Smooth muscle cell (in vitro differentiated cells): ENCODE data around the gene SPC25. TPM values are rescaled to one million over a fixed set of nuclear protein-coding genes. Genes with fewer than 3 reads are reported as not detected.
"Not testable (repeated sequence)": the region's sequence is repeated elsewhere in the genome, so short reads cannot be mapped to it uniquely, and the experiment has no call there.

ENCODE experiments used
- DNase-seq: peaks from one replicate; lab custom pipeline; 2025; ENCODE audit not compliant: unreplicated experiment; lab: John Stamatoyannopoulos, UW
- H2AFZ ChIP-seq: fragments of 200-600 bp; sonication (generic); 2 replicates; pipeline ENCODE4 v1.6.0; 2016; ENCODE audit warnings: antibody characterized with exemption, low read depth, mild to moderate bottlenecking
- H3F3A ChIP-seq: fragments of 200-600 bp; sonication (generic); 2 replicates; pipeline ENCODE4 v1.6.0; 2017; ENCODE audit warnings: antibody characterized with exemption, low read depth
- H3K27ac ChIP-seq: fragments of 200-600 bp; sonication (generic); 2 replicates; pipeline ENCODE4 v1.5.1; 2016; ENCODE audit warnings: low read depth, mild to moderate bottlenecking
- H3K27me3 ChIP-seq: fragments of 200-600 bp; sonication (generic); 2 replicates; pipeline ENCODE4 v1.6.1; 2016; ENCODE audit warnings: low read depth, mild to moderate bottlenecking
- H3K36me3 ChIP-seq: fragments of 200-600 bp; sonication (generic); 2 replicates; pipeline ENCODE4 v1.5.1; 2016; ENCODE audit warnings: low read depth
- H3K4me1 ChIP-seq: fragments of 200-600 bp; sonication (generic); 2 replicates; pipeline ENCODE4 v1.5.1; 2016; ENCODE audit warnings: low read depth
- H3K4me2 ChIP-seq: fragments of 200-600 bp; sonication (generic); 2 replicates; pipeline ENCODE4 v1.6.0; 2016; ENCODE audit warnings: mild to moderate bottlenecking
- H3K4me3 ChIP-seq: fragments of 200-600 bp; sonication (generic); 2 replicates; pipeline ENCODE4 v1.5.1; 2016; ENCODE audit warnings: mild to moderate bottlenecking
- H3K79me2 ChIP-seq: fragments of 200-600 bp; sonication (generic); 2 replicates; pipeline ENCODE4 v1.6.0; 2016; ENCODE audit warnings: low read depth, mild to moderate bottlenecking
- H3K9ac ChIP-seq: fragments of 200-600 bp; sonication (generic); 2 replicates; pipeline ENCODE4 v1.6.0; 2016; ENCODE audit warnings: low read depth
- H3K9me3 ChIP-seq: fragments of 200-600 bp; sonication (generic); replicated peaks from 2 replicates; pipeline ENCODE4 v1.5.1; 2016; ENCODE audit warnings: low read depth
- H4K20me1 ChIP-seq: fragments of 200-600 bp; sonication (generic); 2 replicates; pipeline ENCODE4 v1.6.0; 2016; ENCODE audit warnings: low read depth
- WGBS: methylation state at CpG from one replicate; pipeline ENCODE4 v1.1.7; 2016; ENCODE audit warnings: low lambda C conversion rate; 5-methylcytosine and 5-hydroxymethylcytosine counted together
- polyA plus RNA-seq: library from polyadenylated mRNA; unstranded; fragments of >200 nt; fragmentation: Nextera tagmentation; extraction: Ambion mirVana; gene quantifications from 2 replicates; pipeline ENCODE4 v1.2.1, GENCODE V29; 2016
- total RNA-seq: library from RNA; depleted of rRNA; stranded (reverse); fragments of >200 nt; gene quantifications from 2 replicates; pipeline ENCODE4 v1.2.3, GENCODE V29; 2014
- TF ChIP-seq, protein P1 (sequence below): fragments of 200-600 bp; sonication (generic); IDR thresholded peaks from 2 replicates; pipeline ENCODE4 v1.5.1; 2017; ENCODE audit warnings: borderline replicate concordance, mild to moderate bottlenecking, antibody characterized with exemption; ENCODE audit not compliant: insufficient read depth, poor library complexity, severe bottlenecking

Gene SPC25
- total and polyA plus RNA-seq, 2 experiments from 2014 or later: 3.1 to 7.7 TPM

DNA sequence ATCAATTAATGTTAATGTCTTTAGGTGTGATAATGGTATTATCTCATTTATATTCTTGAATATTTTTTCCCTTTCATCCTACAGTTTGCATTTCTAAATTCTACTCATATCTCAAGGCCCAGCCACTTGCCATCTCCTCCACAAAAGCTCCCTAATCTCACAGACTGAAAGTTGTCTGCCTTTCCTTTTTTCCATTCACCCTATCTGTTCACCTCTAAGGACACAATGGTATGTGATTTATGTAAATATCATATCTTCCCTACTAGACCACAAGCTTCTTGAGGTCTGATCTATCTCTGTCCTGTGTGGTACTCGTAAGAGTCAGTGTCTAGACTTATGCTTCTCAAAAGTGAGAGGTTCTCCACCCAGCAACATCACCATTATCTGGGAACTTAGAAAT is 3.9 kb upstream of the SPC25 start:
- no peaks in the 10 kb centered on the region for H3K9me3 ChIP-seq
- no peaks in the 10 kb centered on the region for H3K36me3 ChIP-seq
- peaks cover 2% of the 10 kb centered on the region for H3K4me1 ChIP-seq
- no peaks in the 10 kb centered on the region for H3F3A ChIP-seq
- no peak overlapping the region for H3K9ac ChIP-seq
- no peak overlapping the region for H3K27ac ChIP-seq
- H2AFZ ChIP-seq: no peak overlapping the region
- H3K4me2 ChIP-seq: no peak overlapping the region
- no peak overlapping the region for H3K4me3 ChIP-seq
- no peak for DNase-seq
- no peaks in the 10 kb centered on the region for H4K20me1 ChIP-seq
- H3K27me3 ChIP-seq: no peaks in the 10 kb centered on the region
- no peaks in the 10 kb centered on the region for H3K79me2 ChIP-seq
- TF ChIP-seq, protein P1, sequence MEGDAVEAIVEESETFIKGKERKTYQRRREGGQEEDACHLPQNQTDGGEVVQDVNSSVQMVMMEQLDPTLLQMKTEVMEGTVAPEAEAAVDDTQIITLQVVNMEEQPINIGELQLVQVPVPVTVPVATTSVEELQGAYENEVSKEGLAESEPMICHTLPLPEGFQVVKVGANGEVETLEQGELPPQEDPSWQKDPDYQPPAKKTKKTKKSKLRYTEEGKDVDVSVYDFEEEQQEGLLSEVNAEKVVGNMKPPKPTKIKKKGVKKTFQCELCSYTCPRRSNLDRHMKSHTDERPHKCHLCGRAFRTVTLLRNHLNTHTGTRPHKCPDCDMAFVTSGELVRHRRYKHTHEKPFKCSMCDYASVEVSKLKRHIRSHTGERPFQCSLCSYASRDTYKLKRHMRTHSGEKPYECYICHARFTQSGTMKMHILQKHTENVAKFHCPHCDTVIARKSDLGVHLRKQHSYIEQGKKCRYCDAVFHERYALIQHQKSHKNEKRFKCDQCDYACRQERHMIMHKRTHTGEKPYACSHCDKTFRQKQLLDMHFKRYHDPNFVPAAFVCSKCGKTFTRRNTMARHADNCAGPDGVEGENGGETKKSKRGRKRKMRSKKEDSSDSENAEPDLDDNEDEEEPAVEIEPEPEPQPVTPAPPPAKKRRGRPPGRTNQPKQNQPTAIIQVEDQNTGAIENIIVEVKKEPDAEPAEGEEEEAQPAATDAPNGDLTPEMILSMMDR: no peak
- 85% methylated on average over 1 of the region's 1 CpG for WGBS

DNA sequence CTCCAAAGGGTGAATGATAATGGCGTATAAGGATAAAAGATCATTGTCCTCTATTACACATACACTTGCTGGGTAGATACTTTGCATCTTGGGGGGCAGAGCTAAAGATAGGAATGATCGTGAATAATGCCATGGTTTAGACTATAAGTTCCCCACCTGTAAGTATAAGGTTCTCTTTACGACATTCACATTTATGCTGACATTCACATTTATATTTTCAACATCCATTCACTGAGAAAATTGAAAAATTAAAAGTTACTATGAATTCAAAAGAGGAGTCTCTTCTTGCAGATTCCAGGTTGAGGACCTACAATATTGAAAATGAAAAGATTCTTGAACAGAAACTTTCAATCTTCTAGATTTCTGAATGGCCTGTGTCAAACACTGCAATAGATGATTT is 2.1 kb upstream of the SPC25 start:
- no peaks in the 10 kb centered on the region for H4K20me1 ChIP-seq
- H3K9ac ChIP-seq: no peak overlapping the region
- no peak overlapping the region for H3K27ac ChIP-seq
- H3K27me3 ChIP-seq: no peaks in the 10 kb centered on the region
- H2AFZ ChIP-seq: no peak overlapping the region
- 64% methylated on average over 3 of the region's 3 CpGs for WGBS
- H3K4me3 ChIP-seq: no peak overlapping the region
- no peak for DNase-seq
- H3K79me2 ChIP-seq: no peaks in the 10 kb centered on the region
- no peak overlapping the region for H3K4me2 ChIP-seq
- H3K4me1 ChIP-seq: peaks cover 3% of the 10 kb centered on the region
- no peaks in the 10 kb centered on the region for H3F3A ChIP-seq
- TF ChIP-seq, protein P1: no peak
- no peaks in the 10 kb centered on the region for H3K9me3 ChIP-seq
- no peaks in the 10 kb centered on the region for H3K36me3 ChIP-seq

DNA sequence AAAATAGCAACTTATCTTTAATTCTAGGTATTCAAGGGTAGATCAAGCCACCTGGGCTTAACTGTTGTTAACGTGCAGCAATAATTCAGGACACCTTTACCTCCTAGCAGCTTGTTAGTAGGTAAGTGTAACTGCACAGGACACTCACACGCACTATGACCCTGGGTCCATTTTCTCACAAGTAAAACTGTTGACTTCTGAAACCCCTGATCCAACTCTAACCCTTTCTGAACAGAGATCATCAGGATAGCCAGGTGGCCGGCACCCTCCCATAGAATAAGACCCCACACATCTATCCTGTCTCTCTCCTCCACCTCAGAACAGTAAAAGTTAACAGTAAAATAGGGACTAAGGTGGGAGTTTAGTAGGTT is 610 bp downstream of the SPC25 start:
- peak overlapping the region; percentile 96 for H2AFZ ChIP-seq
- 18% methylated on average over 3 of the region's 3 CpGs for WGBS
- peak overlapping the region; percentile 54 for H3K9ac ChIP-seq
- H4K20me1 ChIP-seq: no peaks in the 10 kb centered on the region
- peaks cover 3% of the 10 kb centered on the region for H3K4me1 ChIP-seq
- TF ChIP-seq, protein P1: no peak
- no peak overlapping the region for H3K27ac ChIP-seq
- H3F3A ChIP-seq: no peaks in the 10 kb centered on the region
- peak overlapping the region; percentile 80 for H3K4me3 ChIP-seq
- no peaks in the 10 kb centered on the region for H3K9me3 ChIP-seq
- no peaks in the 10 kb centered on the region for H3K79me2 ChIP-seq
- no peak for DNase-seq
- H3K27me3 ChIP-seq: no peaks in the 10 kb centered on the region
- H3K4me2 ChIP-seq: peak overlapping the region; percentile 97
- H3K36me3 ChIP-seq: no peaks in the 10 kb centered on the region

DNA sequence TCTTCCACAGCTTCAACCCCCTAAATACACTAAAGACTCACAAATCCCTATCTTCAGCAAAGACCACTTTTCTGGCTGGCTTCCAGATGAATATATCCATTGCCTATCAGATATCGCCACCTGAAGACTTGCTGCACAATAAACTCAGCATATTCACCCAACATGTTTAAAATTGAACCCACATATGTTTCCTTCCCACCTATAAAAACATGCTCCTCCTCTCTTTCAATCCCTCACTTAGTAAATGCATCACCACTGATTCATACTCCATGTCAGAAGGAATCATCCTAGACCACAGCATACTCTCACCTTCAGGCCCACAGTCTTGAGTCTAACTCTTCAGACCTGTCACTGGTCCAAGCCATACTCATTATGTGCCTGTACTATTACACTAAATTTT is 5.3 kb downstream of the SPC25 start:
- Histone ChIP-seq H3K4me3 (no peak overlapping the region), H3K4me1 (peaks cover 3% of the 10 kb centered on the region), H3K27me3 (no peaks in the 10 kb centered on the region), H3F3A (no peaks in the 10 kb centered on the region), H3K36me3 (no peaks in the 10 kb centered on the region), H3K79me2 (no peaks in the 10 kb centered on the region), H3K4me2 (no peak overlapping the region), H2AFZ (no peak overlapping the region), H3K9me3 (no peaks in the 10 kb centered on the region), H3K27ac (no peak overlapping the region), H3K9ac (no peak overlapping the region), H4K20me1 (no peaks in the 10 kb centered on the region)
- TF ChIP-seq, protein P1: no peak
- DNase-seq: no peak
- 100% methylated on average over 1 of the region's 1 CpG for WGBS

DNA sequence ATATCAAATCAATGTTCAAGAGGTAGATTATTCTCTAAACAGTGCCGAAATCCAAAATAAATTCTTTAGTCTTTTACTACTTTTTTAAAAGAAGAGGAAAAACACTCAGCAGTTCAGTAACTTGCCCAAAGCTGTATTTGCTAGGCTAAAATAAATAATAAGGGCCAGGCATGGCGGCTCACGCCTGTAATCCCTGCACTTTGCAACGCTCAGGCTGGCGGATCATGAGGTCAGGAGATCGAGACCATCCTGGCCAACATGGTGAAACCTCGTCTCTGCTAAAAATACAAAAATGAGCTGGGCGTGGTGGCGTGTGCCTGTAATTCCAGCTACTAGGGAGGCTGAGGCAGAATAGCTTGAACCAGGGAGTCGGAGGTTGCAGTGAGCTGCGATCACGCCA is 8.1 kb downstream of the SPC25 start:
- not testable (repeated sequence) for H2AFZ ChIP-seq, H3K27ac ChIP-seq, H3K27me3 ChIP-seq, H3K79me2 ChIP-seq, H3K9me3 ChIP-seq, H3F3A ChIP-seq, H4K20me1 ChIP-seq, H3K4me2 ChIP-seq, H3K36me3 ChIP-seq, H3K4me1 ChIP-seq, DNase-seq, H3K9ac ChIP-seq, H3K4me3 ChIP-seq
- 98% methylated on average over 12 of the region's 12 CpGs for WGBS
